Posterior vena cava (tissue), 2 donors: Measurements from ENCODE around the gene SRF. TPM values are rescaled to one million over a fixed set of nuclear protein-coding genes. Genes with fewer than 3 reads are reported as not detected.

Source experiments
- DNase-seq: peaks from one replicate; pipeline ENCODE4 v3.0.0-alpha.2; 2020; ENCODE audit warnings: low spot score
- intact Hi-C, 2 donors: fragments of 100-400 bp; cut with DNase I; formaldehyde crosslinking; loops; one replicate each; pipeline versions ENCODE4 v1.14.1 to v1.14.2; 2022 to 2023
- total RNA-seq, 2 donors: library from RNA; stranded (reverse); fragmentation: NEBNext Ultra II Directional; extraction: Animal tissue kit (Norgen Biotek cat#: 25700); gene quantifications; one replicate each; pipeline ENCODE4 v1.2.1, GENCODE V29; 2021
- donor health status: DM: yes; HTN: yes; CAD: no.
- donor health status: DM: yes; HTN: yes; CAD: no.

Gene SRF
- total RNA-seq, 2 donors from 2014 or later, result 92.6 to 95.6 TPM

GRCh38 chr6:43144879-43145278 is 26.2 kb upstream of the SRF start:
- intact Hi-C loops, result loop anchor here in 1 of 2 donors (5.0 kb wide), 1 partner anchor 243 kb away; no protein-coding TSS in a partner anchor
- DNase-seq, result no peak

DNA sequence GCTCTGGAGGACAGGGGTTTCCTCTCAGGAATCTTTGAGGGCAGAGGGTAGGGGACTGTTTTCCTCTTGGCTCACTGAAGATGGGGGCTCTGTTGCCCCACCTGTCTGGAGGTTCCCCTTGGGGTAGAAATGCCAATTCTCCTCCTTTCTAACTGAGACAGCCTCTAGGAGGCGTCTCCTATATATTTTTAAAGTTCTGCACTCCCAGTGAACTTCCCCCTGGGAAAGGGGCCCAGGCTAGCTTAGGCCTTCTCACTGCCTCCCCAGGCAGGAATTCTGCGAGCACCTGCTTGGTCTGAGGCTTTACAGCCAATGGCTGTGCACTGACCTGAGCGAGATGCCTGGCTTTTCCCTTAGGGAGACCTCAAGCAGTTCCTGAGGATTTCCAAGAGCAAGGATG is 24.8 kb upstream of the SRF start:
- intact Hi-C loops, result loop anchor here in 1 of 2 donors (1.0 kb wide), 1 partner anchor 23 kb away; no protein-coding TSS in a partner anchor
- DNase-seq, result no peak

GRCh38 chr6:43146709-43147688 is 24.1 kb upstream of the SRF start:
- intact Hi-C loops, result loop anchor here in 1 of 2 donors (1.0 kb wide), 1 partner anchor 24 kb away; no protein-coding TSS in a partner anchor
- DNase-seq, result no peak

DNA sequence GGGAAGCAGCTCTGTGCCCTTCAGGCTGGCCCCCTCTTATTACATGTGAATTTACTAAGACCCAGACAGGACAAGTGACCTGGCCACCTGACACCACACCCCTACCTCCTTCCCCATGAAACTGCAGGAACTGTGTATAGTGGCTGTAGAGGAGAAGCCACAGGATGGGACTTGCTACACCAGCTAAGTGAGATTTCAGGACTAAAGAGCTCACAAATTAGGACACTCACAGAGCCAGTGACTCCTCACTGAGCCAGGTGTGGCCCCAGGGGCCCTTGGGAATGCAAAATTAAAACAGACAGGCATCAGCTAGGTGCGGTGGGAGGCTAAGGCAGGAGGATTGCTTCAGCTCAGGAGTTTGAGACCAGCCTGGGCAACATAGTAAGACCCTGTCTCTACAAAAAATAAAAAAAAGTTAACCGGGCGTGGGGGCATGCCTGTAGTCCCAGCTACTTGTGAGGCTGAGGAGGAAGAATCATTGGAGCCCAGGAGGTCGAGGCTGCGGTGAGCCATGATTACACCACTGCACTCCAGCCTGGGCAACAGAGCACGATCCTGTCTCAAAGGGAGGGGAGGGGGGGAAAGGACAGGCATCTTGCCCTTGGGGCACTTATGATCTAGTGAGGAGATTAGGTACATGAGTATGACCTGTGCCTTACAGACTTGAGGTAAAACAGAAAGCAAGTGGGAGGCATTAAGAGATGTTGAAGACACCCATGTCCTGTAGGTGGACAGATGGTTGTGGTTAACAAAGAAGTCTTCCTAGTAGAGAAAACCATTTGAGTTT is 23.2 kb upstream of the SRF start:
- no peak for DNase-seq
- intact Hi-C loops, result no loop called here

DNA sequence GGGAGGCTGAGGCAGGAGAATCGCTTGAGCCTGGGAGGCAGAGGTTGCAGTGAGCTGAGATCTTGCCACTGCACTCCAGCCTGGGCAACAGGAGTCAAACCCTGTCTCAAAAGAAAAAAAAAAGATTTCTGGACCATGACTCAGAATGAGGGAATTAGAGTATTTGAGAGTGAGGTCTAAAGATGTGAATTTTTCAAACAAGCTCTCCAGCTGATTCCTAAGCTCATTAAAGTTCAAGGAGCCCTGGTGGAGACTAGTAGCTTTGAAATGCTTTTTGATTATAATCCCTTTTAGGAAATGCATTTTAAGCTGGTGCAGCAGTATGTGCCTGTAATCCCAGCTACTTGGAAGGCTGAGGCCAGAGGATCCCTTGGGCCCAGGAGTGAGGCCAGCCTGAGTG is 21.8 kb upstream of the SRF start:
- intact Hi-C loops, result no loop called here
- DNase-seq, result no peak

- DNase-seq, result no peak
- intact Hi-C loops, result loop anchor here in 1 of 2 donors (10.0 kb wide), 1 partner anchor 555 kb away; no protein-coding TSS in a partner anchor
Measured at GRCh38 chr6:43150051-43150751, 20.9 kb upstream of the SRF start.

DNA sequence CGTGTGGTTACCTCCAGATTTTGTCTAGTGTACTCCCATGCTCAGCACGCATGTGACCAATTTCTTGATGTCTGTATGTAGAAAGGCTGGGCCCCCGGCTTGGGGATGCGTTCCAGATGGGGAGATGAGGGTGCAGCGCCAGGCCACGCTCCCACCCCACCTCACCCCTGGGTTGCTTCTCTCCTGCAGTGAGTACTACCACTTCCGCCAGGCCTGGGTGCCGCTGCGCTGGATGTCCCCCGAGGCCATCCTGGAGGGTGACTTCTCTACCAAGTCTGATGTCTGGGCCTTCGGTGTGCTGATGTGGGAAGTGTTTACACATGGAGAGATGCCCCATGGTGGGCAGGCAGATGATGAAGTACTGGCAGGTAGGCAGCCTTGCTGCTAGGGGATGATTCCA is 11.5 kb upstream of the SRF start:
- DNase-seq, result no peak
- intact Hi-C loops, result loop anchor here in 1 of 2 donors (10.0 kb wide), 1 partner anchor 545 kb away; no protein-coding TSS in a partner anchor

- no peak for DNase-seq
- intact Hi-C loops, result no loop called here
Measured at GRCh38 chr6:43163899-43164298, 7.2 kb upstream of the SRF start.

DNA sequence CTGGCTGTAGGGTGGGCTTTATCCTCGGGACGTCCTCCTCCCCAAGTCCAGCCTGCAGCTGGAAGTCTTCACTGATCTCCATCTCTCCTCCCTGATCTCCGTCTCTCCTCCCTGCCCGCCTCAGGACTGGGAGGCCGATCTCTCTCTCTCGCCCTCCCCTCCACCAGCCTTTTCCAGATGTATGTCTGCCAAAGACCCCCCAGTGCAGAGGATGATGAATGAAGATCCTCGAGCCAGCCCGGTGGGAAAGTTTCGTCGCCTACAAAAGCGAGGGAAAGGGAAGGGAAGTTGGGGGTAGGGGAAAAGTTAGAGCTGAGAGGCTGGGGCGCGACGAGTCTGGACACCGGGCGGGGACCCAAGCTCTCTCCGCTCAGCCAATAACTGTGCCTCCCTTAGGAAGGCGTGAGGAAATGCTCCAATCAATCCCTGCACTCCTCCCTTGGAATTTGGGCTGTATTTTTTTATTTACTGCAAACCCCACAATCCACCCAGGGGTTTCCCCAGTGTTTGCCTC is 595 bp upstream of the SRF start:
- intact Hi-C loops, result no loop called here

GRCh38 chr6:43171707-43172103 is 636 bp downstream of the SRF start:
- intact Hi-C loops, result no loop called here
- DNase-seq, result no peak

More for the DNA sequence above, 595 bp upstream of the SRF start:
- peak; percentile 94 for DNase-seq

- intact Hi-C loops, result no loop called here
- DNase-seq, result peak; percentile 90
Measured at GRCh38 chr6:43172104-43173007, 1.3 kb downstream of the SRF start.

- intact Hi-C loops, result no loop called here
- DNase-seq, result no peak
Measured at GRCh38 chr6:43173591-43174262, 2.7 kb downstream of the SRF start.

DNA sequence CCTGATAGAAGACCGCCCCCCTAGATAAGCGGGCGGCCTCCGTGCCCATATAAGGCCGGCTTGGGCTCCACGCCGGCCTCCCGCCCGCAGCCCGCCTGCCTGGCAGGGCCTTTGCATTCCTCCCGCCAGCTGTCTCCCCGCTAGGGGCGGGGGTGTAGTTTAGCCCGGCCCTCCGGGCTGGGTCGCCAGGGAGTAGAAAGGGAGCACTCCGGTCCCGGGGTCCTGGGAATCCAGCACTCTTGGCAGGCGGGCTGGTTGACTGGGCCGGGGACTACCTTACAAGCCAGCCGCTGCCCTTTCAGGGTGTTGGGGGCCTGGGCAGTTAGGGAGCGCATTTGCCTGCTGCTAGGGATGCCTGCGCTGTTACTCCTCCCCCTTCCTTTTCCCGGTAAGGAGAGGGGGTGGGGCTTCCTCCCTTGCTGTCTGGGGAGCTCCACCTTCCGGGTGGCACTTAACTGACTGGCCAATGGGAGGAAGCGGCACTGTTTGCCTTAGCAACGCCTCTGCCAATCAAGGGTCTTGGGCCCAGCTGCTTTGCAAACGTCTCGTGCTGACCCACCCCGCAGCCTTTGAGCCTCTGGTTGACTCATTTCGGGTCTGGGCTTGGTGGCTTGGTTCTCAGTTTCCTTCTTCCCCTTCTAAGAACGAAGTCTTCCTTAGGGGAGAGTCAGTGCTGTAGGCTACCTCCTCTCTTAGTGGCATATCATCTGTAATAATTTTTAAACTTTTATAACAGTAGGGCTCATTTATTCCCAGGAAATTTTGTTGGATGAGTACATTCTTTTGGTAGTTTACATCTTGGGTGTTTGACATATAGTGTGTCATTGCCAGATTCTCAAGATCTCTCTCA is 3.4 kb downstream of the SRF start:
- intact Hi-C loops, result no loop called here
- peak; percentile 99 for DNase-seq

- no peak for DNase-seq
- intact Hi-C loops, result no loop called here
Measured at GRCh38 chr6:43175676-43176422, 4.8 kb downstream of the SRF start.

DNA sequence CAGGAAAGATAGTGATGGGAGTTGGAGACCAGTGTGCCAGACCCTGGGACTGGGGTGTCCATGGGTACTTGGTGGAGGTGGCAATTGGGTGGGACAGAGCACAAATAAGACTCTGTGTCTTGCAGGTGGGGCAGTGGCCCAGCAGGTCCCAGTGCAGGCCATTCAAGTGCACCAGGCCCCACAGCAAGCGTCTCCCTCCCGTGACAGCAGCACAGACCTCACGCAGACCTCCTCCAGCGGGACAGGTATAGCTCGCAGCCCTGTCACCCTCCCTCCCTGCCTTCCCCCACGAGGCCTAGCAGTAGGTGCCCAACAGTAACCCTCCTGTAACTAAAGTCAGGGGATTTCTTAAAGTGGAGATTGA is 5.3 kb downstream of the SRF start:
- intact Hi-C loops, result no loop called here
- DNase-seq, result no peak

- no peak for DNase-seq
- intact Hi-C loops, result loop anchor here in 1 of 2 donors (2.0 kb wide), 1 partner anchor 41 kb away; no protein-coding TSS in a partner anchor
Measured at GRCh38 chr6:43178150-43178549, 7.1 kb downstream of the SRF start.
